NCI-H128 (cell line): ENCODE data around the gene TEPSIN.
A peak's percentile ranks its signal among the peaks of the same experiment; 100 is the strongest.

Source experiments
- DNase-seq: peaks from one replicate; lab custom pipeline; 2025; ENCODE audit not compliant: unreplicated experiment; lab: John Stamatoyannopoulos, UW

TEPSIN gene

GRCh38 chr17:81238815-81239713, at the start of gene TEPSIN, which contains the start of gene NDUFAF8:
TEPSIN (minus strand) TSS chr17:81239055; CDS start chr17:81239033, 22 bp downstream.
NDUFAF8 (plus strand) TSS chr17:81239318; CDS start chr17:81239364, 46 bp downstream.
- peak; percentile 91 for DNase-seq

- no peak for DNase-seq
Observed at GRCh38 chr17:81287741-81288430, 49.0 kb upstream of the TEPSIN start.

GRCh38 chr17:81287152-81287551, 48.3 kb upstream of the TEPSIN start:
- DNase-seq: no peak

- no peak for DNase-seq
Observed at GRCh38 chr17:81286491-81287145, 47.8 kb upstream of the TEPSIN start.

- no peak for DNase-seq
Observed at GRCh38 chr17:81285894-81286293, 47.0 kb upstream of the TEPSIN start.

GRCh38 chr17:81285179-81285878, 46.5 kb upstream of the TEPSIN start:
- no peak for DNase-seq

- no peak for DNase-seq
Observed at GRCh38 chr17:81282876-81283275, 44.0 kb upstream of the TEPSIN start.

GRCh38 chr17:81282141-81282540, 43.3 kb upstream of the TEPSIN start:
- no peak for DNase-seq

GRCh38 chr17:81280571-81280970, 41.7 kb upstream of the TEPSIN start:
- no peak for DNase-seq

GRCh38 chr17:81279278-81280275, 40.7 kb upstream of the TEPSIN start:
- DNase-seq: no peak

- DNase-seq: no peak
Observed at GRCh38 chr17:81278831-81279230, 40.0 kb upstream of the TEPSIN start.

- no peak for DNase-seq
Observed at GRCh38 chr17:81277946-81278693, 39.3 kb upstream of the TEPSIN start.

- no peak for DNase-seq
Observed at GRCh38 chr17:81277421-81277820, 38.6 kb upstream of the TEPSIN start.

GRCh38 chr17:81276781-81277180, 37.9 kb upstream of the TEPSIN start:
- no peak for DNase-seq

- DNase-seq: no peak
Observed at GRCh38 chr17:81274471-81274855, 35.6 kb upstream of the TEPSIN start.

- DNase-seq: no peak
Observed at GRCh38 chr17:81273698-81274470, 35.0 kb upstream of the TEPSIN start.

GRCh38 chr17:81272616-81273015, 33.8 kb upstream of the TEPSIN start:
- no peak for DNase-seq

GRCh38 chr17:81271226-81271625, 32.4 kb upstream of the TEPSIN start:
- no peak for DNase-seq
